ENCODE measurements around the gene TRAF4.

The TRAF4 gene, protein sequence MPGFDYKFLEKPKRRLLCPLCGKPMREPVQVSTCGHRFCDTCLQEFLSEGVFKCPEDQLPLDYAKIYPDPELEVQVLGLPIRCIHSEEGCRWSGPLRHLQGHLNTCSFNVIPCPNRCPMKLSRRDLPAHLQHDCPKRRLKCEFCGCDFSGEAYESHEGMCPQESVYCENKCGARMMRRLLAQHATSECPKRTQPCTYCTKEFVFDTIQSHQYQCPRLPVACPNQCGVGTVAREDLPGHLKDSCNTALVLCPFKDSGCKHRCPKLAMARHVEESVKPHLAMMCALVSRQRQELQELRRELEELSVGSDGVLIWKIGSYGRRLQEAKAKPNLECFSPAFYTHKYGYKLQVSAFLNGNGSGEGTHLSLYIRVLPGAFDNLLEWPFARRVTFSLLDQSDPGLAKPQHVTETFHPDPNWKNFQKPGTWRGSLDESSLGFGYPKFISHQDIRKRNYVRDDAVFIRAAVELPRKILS

DNA sequence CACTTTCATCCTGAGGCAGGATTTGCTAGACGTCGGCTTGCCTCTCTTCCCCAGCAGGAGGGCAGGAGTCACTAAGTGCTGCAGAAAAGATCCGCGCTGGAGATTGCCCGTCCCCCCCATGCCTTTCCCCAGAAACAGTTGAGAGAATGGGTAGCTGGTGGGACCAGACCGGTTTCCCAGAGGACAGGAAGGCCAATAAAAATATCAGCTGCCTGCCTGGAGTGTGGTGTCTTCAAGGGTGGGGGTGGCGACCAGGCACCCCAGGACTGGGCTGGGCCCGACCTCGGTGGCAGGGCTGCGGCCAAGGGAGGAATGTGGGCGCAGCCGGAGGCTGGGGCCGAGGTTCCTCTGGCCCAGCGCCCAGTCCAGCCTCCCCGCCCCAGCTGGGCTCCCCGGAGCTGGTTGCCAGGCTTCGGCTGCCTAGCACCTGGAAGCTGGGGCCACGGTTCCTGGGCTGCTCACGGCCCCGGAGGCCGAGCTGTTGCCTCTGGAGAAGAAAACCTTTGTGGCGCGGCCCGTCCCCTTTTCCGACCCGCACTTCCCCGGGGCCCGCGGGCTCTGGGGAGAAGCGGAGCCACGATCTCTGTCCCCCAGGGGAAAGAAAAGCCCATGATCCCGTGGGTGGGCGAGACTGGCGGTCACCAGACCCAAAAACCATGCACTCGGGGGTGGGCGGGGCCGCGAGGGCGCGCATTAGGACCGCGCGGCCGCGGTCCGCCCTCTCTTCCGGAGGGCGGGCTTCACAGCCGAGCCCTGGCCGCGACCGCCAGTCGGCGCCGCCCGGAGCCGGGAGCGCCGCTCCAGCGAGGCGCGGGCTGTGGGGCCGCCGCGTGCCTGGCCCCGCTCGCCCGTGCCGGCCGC lies at the start of gene TRAF4:
TSS of gene TRAF4 (plus strand) at position 769 of the 861 bp plus-strand sequence. CDS start 102 bp downstream, outside the sequence.
- peak; percentile 95 for DNase-seq (ENCODE audit: low read depth, low spot score)

DNA sequence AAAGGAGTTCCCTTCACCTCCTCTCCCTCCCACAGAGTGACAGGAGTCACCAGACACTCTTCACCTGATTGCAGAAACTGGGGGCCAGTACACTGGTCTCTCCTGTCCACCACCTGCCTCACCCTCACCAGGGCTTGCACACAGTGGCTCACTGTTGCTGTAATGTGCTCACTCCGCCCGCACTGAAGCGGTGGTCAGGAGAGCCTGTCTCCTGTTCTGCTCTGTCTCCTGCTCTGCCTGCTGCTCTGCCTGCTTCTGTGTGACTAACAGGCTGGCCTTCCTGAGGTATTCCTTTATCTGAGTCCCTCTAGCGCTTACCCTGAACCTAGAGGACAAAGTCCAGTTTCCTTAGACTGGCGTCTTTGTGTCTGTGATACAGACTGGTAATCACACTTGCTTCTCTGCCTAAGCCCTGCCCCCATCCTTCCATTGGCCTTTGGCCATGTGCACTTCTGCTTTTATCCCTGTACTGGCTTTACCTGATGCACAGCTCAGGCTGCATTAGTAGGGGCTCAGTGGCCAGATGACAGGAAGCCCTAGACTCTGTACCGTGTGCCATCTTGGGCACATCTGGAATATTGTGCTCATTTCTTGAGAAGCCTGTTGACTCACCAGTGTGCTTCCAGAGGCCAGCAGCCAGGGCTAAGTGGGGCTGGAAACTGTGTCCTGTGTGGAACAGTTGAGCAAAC lies 45.4 kb upstream of the TRAF4 start:
- DNase-seq (ENCODE audit: low read depth, low spot score): no peak

DNA sequence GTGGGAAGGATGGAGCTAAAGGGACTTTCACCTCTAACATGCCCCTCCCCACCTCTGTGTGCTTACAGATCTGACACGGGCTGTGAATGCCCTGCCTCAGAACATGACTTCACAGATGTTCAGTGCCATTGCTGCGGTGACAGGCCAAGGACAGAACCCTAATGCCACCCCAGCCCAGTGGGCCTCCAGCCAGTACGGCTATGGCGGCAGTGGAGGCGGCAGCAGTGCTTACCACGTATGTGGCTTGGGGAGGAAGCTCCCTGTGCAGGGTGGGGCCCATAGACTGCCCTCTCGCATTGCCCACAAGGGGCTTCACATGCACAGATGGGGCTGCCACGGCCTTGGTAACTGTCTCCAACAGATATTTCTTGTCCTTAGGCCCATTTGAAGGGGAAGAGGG lies 43.5 kb upstream of the TRAF4 start:
- DNase-seq (ENCODE audit: low read depth, low spot score): no peak

DNA sequence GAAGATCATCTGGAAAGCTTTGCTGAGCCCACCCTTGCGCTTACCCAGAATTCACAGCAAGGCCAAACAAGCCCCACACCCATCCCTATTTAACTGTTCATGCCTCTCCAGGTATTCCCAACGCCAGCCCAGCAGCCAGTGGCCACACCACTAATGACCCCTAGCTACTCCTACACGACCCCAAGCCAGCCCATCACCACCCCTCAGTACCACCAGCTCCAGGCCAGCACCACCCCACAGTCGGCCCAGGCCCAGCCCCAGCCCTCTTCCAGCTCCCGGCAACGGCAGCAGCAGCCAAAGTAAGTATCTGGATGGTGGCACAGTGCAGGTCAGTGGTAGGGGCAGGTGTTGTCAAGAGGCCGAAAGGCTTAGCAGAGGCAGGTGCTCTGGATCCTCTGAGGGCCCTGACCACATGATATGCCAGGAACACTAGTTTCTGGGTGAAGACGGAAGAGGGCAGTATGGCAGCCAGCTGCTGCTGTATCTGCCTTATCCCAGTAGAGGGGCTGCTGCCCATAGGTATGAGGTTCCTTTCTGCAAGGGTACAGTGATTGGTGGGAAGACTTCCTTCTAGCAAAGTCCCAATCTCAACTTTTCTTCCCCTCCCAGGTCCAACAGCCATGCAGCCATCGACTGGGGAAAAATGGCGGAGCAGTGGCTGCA lies 42.9 kb upstream of the TRAF4 start:
- no peak for DNase-seq (ENCODE audit: low read depth, low spot score)

DNA sequence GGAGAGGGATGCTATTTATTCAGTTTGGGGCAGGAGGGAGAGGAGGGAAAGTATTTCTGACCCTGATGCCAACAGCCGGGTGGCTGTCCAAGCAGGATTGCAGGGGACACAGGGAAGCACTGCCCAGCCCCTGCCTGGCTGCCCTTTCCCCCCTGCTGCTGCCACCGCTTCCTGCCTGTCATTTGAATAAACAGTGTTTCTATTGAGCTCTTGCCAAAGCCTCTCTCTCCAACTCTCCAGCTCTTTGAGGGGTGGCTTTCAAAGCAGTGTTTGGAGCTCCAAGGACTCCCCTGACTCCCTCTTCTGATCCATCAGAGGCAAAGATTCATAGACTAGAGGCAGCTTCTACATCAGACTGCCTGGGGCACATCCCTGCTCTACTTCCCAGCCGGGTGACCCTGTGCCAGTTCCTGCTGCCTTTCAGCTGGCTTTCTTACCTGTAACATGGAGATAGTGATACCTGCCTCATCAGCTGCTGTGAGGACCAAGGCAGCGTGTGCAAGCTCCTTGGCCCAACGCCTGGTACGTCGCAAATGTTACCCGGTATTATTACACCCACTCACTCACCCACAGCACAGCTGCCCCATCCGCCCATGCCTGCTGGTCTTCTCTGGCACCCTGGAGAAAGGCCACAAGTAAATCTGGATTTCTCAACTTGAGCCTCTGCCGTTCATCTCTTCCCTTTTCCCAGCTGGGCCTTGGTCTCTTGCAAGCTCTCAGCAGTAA lies 41.6 kb upstream of the TRAF4 start:
- DNase-seq (ENCODE audit: low read depth, low spot score): no peak

DNA sequence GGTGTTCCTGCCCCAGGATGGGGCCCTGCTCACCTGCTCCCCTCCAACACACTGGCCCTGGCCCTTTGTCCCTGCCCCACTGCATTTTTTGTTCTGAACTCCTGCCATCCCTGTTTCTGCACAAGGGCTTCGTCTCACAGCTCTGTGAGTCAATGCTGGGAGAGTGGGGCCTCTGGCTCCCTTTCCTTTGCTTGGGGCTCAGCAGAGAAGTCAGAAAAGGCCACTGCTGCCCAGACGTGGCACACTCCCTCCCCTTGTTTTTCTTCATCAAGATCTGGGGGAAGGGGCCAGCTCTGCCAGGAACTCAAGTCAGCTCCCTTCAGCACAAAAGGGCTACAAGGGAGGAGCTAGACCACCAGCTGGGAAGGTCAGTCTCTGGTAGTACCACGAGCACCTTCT lies 41.1 kb upstream of the TRAF4 start:
- no peak for DNase-seq (ENCODE audit: low read depth, low spot score)

DNA sequence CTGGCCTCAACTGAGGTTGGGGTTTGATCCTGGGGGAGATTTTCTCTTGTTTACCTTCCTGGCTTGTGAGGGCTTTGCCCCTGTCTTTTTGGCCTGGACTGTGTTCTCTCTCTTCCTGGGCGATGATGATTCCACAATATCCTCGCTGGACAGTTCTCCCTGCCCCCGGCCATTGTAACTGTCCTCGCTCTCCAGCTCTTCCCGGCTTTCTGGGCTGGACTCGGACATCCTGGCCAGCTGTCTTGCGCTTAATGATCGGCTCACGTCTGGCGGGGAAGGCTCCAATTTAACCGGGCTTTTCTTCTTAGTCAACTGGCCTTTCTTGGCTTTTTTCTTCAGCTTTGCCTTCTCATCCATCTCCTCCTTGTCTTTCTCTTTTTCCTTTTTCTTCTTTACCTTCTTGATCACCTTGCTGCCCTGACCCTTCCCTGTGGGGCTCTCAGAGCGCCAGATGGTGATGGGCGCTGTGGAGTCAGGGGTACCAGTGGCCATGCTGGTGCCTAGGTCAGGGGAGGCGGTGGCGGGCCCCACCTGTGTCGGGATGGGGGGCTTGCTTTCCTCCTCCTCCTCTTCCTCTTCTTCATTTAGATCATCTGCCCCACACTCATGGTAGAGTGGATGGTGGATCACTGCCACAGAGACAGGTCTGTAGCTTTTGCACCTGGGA lies 40.1 kb upstream of the TRAF4 start:
- DNase-seq (ENCODE audit: low read depth, low spot score): no peak

DNA sequence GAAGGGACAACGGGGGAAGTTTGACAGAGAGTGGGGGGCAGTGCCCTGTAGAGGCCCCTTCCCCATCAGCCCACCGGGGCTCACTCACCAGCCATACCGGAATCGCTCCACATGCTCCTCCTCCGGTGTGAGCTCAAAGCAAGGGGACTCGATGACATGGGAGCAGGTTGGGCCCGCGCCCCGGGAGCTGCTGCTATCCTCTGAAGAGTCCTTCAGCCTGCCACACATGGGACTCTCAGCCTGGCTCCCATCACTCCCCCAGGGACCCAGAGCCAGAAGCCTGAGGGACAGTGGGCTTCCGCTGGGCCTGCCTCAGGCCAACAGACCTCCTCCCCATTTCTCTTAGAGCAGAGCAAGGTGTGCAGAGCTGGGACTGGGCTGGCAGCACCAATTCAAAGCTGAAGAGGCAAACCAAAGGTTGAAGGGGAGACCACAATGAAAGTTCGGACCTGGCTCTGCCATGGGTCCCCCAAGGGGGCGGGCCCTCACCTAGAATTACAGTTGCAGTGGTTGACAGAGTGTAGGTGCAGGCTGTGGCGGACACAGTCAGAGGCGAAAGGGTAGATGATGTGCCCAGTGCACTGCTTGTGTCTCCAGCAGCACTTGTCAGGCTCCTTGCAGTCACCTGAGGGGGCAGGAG lies 39.5 kb upstream of the TRAF4 start:
- DNase-seq (ENCODE audit: low read depth, low spot score): no peak

DNA sequence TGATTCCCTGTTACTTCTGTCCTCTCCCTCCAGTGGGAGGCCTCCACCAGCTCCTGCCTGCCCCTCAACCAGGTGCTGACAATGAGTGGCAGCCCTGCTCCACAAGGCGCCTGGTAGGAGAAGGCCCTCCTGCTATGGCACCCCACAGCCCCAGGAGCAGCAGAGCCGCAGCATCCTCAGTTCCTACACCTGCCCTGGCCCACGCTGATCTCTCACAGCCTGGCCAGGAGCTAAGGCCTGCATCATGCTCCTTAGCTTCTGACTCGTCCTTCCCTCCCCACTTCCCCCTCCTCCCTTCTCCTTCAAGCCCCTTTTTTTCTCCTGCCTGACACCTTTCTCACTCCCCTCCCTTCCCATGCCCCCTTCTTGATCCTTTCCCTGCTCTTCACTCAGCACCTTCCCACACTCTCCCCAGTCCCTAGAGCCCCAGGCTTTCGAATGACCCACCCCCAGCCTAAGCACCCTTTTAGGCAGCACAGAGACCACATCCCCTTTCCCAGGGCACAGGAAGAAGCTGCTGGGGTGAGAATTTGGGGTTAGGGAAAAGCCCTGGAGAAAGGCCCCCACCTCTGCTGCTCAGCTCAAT lies 38.6 kb upstream of the TRAF4 start:
- no peak for DNase-seq (ENCODE audit: low read depth, low spot score)

DNA sequence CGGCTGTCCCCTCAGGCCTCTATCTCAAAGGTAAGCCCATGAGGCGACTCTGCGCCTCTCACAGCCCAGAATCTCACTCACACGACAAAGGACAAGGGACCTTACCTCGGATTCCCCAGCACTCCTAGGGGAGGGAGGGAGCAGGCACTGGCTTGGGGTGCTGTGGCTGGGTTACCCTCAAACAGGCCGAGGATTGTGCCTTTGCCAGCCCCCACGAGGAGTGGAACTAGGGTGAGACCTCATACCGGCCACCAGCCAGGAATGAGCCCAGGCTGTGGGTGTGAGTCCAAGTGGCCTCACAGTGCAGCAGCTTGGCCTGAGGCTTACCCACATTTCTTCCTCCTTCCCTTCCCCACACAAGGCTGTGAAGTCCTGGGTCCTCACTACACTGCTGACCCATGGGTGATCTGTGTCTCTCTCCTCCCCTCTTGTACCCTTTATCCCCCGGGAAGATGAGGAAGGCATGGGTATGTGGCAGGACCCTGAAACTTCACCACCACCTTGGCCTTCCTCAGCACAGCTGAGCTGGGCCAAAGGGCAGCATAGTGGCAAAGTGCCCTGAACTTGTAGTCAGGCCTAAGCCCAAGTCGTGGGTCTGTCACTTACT lies 38.0 kb upstream of the TRAF4 start:
- DNase-seq (ENCODE audit: low read depth, low spot score): no peak

DNA sequence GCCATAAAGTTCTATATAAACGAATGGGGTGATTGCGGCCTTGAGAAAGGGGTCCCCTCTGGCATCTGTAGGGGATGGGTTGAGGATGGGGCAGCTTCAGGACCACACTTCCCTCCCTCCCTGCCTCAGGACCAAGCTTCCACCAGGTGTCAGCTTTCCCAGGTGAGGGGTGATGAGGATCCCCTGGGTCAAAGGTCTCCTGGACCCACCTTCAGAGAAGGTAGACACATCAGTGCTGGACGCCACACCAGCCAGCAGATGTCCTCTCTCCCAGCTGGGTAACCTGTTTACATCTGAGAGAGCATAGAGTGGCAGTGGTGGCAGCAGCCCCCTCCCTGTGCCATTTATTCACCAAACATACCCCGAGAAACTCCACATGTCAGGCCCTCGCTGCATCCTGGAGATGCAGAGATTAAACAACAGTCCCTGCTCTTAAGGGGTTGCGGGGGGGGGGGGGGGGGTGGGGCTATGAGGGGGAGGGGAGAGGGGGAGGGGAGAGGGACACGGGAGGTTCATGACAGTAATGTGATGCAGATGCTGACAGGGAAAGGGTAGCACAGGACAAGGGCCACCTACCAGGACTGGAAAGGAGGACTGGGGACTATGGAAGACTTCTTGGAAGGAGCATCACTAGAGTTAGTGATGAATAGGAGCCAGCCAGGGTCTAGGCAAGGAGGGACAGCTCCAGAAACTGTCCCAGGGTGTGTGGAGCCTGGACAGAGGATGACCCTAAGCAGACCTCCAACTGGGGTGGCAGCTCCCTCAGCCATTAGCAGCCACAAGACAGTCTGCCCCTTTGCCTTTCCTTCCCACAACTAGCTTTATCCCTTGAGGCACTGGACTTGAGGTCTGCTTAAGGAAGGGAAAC lies 37.1 kb upstream of the TRAF4 start:
- no peak for DNase-seq (ENCODE audit: low read depth, low spot score)

DNA sequence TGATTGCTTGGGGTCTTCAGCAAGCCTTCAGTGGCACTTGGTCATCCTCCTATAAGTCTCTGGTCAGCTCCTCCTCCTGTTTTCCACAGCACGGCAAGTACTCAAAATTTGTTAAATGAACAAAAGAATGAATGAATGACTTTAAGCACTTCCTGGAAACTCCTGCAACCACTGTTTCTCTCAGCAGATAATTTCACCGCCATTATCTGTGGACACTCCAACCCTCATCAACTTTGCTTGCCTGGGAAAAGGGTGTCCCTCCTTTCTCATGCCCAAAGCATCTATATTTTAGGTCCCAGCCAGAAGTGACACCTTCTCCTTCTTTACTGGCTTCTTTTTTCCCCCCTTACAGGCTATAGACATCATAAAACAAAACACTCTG lies 36.5 kb upstream of the TRAF4 start:
- DNase-seq (ENCODE audit: low read depth, low spot score): no peak

DNA sequence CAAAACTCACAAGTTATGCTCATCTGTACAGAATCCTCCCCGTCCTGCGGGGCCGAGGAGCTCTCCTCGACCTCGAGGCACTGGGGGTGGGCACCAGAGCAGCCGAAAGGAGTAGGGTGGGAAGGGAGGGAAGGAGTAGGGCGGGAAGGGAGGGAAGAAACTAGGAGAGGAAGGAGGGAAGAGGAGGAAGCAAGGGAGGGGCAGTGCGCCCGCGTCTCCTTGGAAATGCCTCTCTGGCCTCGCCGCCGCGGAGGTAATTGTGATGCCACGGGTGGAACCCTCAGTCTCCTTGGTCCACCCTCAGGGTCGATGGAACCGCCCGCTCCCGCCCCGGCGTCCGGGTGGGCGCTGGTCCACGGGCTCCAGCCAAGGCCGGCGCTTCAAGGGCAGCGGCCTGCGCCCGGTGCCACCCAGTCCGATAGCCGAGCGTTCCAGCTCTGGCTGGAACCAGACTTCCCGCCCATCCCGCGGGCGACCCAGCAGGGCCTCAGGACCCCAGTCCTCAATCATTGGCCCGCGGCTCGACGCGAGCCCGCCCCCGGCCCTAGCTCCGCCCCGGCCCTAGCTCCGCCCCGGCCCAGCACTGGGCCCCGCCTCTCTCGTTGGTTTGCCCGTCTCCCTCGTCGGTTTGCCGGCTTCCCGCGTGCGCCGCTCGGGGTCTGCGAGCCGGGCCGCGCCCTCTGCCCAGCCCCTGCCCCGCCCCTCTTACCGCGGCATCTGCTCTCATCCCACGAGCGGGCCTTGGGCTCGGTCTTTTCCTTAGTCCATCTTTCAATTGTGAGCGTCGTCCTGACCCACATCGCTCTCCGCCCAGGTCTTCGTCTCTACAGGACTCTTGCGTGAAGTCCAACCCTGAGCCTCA lies 32.7 kb upstream of the TRAF4 start:
- DNase-seq (ENCODE audit: low read depth, low spot score): peak; percentile 97

DNA sequence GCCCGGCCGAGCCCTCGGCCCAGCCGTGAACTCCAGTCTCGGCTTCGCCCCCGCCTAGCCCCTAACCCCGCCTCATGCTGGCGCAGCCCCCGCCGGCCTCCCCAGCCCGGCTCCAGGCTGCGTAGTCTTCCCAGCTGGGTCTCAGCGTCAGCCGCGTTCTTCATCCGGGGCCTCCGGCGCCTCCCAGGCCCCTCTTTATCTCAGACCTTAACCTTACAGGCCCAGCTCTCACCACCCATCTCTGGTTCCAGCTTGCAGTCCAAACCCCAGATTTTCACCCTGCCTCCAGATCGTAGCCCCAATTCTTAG lies 32.1 kb upstream of the TRAF4 start, which contains the start of gene PROCA1:
TSS of gene PROCA1 (minus strand) at position 166 of the 309 bp plus-strand sequence. CDS start 228 bp downstream, outside the sequence.
- DNase-seq (ENCODE audit: low read depth, low spot score): no peak

DNA sequence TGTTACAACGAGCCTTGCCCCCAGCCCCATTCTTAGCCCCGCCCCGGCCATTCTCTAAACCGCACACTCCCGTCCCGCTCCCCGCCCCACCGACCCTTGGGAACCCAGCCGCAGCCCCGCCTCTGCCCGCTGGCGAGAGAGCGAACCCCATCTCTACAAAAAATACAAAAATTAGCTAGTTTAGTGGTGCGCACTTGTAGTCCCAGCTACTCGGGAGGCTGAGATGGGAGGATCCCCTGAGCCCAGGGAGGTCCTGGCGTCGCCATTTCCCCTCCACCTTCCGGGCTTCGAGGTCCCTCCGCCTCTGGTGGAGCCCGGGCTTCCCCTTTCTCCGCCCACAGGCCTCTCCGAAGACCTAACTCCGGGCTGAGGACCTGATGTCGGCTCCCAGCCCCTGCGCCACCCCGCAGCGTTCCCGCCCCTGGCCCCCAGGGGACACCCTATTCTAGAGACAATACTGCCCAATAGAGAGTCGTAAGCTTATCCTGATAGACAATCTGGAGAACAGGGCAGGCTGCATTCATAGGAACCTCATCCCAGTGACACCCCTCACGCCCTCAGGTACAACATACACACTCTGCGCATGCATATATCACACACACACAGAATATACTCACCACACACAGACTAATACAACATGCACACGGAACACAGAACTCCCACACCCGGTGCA lies 31.6 kb upstream of the TRAF4 start:
- peak; percentile 69 for DNase-seq (ENCODE audit: low read depth, low spot score)

DNA sequence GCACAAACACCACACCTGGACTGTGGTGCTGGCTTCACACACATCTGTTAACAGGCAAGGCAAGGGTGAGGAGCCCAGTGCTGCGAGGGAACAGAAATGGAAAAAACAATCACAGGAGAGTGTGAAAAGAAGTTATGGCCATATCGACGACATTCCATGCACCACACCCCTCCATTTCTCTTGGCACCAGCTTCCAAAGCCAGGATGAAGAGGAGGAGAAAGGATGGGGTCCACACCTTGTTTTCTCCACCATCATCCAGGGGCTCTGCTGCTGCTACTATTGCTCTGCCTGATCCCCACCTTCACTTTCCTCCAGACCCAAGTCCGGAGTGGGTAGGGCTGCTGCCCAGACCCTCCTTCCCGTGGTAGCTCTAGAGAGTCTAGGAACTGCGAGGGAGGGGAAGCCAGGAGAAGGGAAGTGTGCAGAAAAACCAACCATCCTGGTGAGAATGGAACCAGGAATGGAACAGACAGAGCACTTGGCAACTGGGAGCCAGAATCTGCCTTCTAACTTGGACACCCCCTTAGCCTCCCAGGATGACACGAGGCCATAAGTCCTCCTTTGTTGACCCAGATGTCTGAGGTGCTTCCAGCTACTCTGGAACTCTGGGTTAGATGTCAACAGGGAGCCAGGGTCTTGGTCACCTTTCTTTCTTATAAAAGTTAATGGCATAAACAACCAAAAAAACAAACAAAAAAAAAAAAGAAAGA lies 31.0 kb upstream of the TRAF4 start:
- DNase-seq (ENCODE audit: low read depth, low spot score): no peak

Data from ELF-1 (cell line).